ENCODE results near the gene PITPNB.

The PITPNB gene

DNA sequence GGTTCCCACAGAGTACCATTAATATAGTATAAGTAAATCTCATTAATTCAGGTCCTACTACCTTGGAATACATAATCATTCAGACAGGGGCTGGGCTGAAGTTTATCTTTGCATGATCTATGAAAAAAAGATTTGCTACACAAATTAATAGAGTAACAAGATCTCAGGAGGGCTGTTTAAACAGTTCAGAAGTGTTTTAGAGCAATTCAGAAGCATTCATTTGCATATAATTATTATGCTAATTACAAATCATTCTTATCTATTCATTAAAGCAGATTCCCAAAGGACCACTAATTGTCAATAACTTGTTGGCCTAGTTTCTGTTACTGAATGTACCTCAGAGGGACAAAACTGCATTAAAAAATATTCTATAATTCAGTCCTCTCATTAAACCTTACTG, 40.5 kb downstream of the PITPNB start:
- no peak for DNase-seq

GRCh38 chr22:27877501-27877900, 41.6 kb downstream of the PITPNB start:
- DNase-seq = no peak

DNA sequence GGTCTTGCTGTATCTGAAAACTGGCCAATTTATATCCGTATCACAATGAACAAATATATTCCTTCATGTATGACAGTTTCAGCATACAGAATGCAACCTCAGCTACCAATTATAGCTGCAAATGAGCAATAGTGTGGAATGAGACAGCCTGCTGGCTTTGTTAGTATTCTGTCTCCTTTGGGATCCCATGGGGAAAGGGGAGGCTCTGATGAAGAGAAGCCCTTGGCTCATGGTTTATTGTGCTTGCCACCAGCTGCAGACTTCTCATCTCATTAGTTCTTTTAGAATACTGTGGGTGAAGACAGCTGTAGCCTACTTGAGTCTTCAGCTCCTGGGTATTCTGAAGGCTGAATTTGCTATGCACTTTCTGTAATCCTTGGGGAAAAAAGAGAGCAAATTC, 42.4 kb downstream of the PITPNB start:
- no peak for DNase-seq

DNA sequence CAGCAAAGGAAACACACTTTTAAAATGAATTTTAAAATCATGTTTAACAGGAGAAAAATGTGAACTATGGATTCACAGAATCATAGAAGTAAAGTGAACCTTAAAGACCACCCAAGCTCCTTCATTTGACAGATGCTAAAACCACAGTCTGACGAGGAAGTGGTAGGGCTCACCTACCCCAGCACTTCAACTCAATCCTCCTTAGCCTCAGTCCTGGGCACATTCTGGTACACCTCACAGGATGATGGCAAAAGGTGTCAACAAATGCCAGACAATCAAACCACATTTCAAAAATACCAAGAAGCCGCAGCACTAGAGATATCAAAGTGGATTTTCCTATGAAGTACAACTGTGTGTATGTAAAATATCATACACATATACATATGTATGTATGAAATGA, 43.1 kb downstream of the PITPNB start:
- peak in 1 of 2 donors; percentile 19 for DNase-seq

DNA sequence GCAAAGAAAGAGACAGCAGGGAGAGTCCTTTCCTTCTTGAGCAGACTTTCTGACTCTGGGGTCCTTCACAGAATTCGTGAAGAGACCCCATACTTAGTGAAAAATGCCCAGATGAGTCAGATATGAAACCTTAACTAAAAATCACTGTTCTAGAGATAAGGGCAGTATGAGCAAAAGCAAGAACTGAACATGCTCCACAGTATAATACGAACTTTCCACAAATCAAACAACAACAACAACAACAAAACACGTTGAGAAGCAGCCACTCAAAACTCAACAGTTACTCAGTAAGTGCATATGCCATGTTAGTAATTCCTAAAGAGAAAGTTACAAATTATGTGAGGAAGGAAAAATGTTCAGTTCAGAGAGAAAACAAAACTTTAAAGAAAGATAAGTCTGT, 44.3 kb downstream of the PITPNB start:
- no peak for DNase-seq

DNA sequence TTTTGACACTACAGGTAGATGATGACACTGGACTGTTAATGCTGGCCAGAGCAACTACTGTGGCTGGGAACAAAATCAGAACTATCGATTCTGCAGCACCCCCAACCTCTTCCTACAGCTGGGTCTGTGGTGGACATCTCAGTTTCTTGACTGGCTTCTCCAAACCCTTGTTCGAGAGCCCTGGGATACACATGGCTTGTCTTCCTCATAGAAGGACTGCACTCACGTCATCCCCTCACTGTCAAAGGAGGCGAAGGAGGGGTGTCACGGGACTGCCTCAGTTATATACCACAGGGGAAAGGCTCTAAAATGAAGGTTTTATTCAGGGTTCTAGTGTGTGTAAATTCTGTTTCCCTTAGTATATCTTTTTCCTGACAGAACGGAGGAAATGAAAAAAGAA, 44.9 kb downstream of the PITPNB start:
- no peak for DNase-seq

GRCh38 chr22:27873472-27873871, 45.6 kb downstream of the PITPNB start:
- DNase-seq = no peak

GRCh38 chr22:27872488-27872887, 46.6 kb downstream of the PITPNB start:
- no peak for DNase-seq

GRCh38 chr22:27871306-27872014, 47.6 kb downstream of the PITPNB start:
- DNase-seq = no peak

GRCh38 chr22:27870234-27871191, 48.5 kb downstream of the PITPNB start:
- no peak for DNase-seq

GRCh38 chr22:27868732-27869282, 50.2 kb downstream of the PITPNB start:
- no peak for DNase-seq

DNA sequence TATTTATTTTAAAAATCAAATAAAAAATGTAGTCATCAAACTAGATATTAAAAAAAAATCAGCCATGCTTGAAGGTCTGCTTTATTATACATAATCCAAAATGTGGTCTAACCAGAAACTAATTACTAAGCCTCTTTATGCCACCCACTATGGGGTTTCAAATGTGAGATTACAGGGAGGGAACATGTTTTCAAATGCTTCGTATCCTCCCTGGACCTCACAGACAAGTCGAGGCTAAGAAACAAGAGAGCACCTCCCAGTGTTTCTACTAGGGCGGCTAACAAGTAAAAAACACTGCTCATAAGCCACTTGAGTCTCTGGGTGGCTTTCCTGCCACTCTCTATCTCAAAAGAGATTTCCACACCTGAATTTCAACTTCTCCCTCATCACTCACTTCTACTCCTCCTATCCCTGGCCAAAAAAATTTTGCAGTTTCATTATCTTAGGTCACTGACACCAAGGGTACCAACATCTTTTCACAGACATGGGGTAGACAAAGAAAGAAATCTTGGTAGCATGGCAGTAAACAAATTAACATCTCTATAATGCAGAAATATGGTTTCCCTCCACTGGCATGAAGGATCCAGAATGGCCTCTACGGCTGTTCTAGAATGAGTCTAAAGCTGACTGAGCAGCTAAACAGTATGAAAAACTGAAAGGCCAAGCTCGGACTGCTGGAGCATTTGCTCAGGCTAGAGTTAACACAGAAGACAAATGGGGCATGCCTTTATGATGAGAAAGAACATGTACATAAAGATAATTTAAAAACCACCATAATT, 50.9 kb downstream of the PITPNB start:
- no peak for DNase-seq

- no peak for DNase-seq
These were observed 51.7 kb downstream of the PITPNB start for GRCh38 chr22:27867085-27867952.

DNA sequence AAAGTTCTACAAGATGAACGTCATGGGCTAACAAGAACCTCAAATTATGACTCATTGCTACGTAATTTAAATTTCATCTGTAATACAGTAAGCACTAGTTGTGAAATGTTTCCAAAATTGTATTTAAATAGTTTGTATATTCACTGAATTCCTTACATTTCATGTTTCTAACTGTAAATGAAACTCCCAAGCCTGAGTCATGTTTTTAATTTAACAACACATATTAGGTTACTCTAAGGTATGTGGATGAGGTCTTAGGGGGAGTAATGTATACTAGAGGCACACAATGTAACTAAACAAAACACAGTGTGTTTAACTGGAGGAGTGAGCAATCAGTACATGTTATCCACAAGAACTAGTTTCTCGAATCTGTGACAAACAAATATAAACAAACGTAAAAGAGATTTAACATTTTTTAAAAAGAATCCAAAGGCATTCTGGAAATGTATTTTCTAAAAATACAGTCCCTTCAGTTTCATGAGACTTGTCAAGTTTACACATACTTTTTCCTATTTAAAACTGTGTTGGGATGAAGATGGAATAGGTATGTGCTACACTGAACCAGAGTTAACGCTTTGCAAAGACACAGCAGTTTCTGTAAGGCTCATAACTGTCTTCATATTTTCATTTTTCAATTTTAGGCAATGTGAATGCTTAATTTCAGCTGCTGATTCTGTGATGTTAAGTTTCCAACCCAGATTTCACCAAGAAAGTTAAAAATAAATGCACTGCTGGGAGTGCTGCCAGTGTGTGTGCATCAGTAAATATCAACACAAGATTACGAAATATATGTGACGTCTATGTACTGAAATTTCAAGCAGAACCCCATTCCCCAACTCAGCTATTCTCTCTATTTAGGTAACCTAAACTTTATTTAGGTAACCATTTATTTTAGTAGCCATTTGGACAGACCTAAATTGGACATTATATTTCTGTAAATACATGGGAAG, 52.6 kb downstream of the PITPNB start:
- DNase-seq = no peak

DNA sequence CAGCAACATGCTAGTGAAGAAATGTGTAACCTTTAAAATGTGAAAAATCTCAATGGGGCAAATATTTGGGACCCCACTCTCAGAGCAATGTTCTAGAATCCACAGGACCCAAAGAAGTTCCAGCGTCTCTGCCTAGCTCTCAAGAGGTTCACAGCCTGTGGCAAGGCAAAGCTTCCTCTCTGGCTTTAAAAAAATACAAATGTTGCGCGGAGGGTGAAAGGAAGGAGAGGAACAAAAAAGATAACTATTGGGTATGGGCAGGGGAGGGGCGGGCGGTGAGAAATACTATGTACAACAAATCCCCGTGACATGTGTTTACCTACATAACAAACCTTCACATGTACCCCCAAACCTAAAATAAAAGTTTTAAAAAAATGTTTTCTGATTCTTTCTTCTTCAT, 53.6 kb downstream of the PITPNB start:
- no peak for DNase-seq

GRCh38 chr22:27863556-27863955, 55.5 kb downstream of the PITPNB start:
- DNase-seq = no peak

GRCh38 chr22:27863001-27863400, 56.1 kb downstream of the PITPNB start:
- DNase-seq = no peak

- DNase-seq = no peak
These were observed 59.7 kb downstream of the PITPNB start for GRCh38 chr22:27859336-27859735.

DNA sequence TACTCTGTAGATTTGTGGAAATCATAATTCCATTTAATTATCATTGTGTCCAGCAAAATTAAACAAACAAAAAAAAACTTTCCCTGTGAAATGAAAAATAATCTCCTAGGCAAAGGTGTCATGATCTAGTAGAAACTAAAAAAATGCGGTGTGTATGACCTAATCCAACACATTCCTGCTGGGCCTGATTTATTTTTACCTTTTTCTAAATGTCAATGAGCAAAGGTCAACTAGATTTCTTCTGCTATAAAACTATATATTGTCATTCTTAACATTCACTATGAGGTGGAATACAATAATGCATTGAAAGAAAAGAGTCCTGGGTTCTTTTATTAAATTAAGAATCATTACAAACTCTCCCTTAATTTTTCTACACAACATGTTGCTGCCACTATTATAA, 60.4 kb downstream of the PITPNB start:
- DNase-seq = no peak

DNA sequence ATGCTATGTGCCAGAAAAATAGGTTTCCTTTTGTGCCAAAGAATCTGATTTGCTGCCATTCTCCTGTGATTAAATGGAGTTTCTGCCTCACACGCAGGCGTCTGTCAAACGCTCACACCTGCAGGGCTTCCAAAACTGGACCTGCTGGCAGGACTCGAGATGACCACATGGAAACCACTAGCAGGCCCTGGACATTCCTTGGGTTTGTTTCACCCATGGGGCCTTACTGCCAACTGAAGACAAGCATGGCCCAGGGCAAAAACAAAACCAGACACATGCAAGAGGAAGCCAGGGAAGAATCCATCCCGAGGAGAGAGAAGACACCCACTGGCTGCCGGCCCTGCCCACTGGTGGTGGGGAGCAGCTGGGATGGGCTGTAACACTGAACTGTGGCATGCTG, 61.6 kb downstream of the PITPNB start:
- DNase-seq = no peak

DNA sequence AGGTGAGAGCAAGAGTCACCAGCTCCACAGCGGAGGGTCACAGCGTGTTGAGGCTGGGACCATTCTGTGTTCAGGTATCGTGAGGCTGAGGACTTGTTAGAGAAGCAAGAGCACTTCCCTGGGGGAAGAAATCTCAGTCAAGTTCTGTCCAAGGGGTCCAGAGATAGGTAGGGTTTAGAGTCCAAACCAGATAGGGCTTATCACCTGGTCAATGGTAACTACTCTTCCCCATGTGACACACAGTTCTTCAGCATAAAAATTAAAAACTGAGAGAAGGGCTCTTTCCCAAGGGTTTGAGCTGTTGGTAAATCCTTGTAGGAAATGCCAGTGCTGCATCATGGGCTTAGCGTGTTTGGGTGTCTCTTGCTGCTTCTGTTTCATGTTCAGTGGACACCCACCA, 62.7 kb downstream of the PITPNB start:
- DNase-seq = no peak

All from CD4-positive, alpha-beta T cell treated with Interleukin-1 beta for 1 hour (primary cell).